T-cell (primary cell): ENCODE data around the gene USP17L13. TPM values are rescaled to one million over a fixed set of nuclear protein-coding genes. Genes with fewer than 3 reads are reported as not detected.
A peak's percentile ranks its signal among the peaks of the same experiment; 100 is the strongest.
"Not testable (repeated sequence)": the region's sequence is repeated elsewhere in the genome, so short reads cannot be mapped to it uniquely, and the experiment has no call there.

Source experiments
- ATAC-seq, 4 experiments: fragments of 200-7000 bp in 3 of 4; fragments of 150-1000 bp in 1 of 4; cut with Tn5 transposase; replicated peaks in 1 of 4; 1 replicate in 3 of 4; 2 replicates in 1 of 4; pipeline ENCODE4 v1.10.0; 2021; ENCODE audit warnings: moderate library complexity in 3 of 4, mild to moderate bottlenecking in 2 of 4, moderate number of reproducible peaks in 1 of 4
- CTCF ChIA-PET, 2 donors: fragments of 300-600 bp; sonication (Branson Sonifier 250); formaldehyde crosslinking; loops; one replicate each; lab custom pipeline; 2022; ENCODE audit warnings: antibody characterized with exemption in 2 of 2; lab: Charles Lee
- POLR2A ChIA-PET, 2 donors: fragments of 300-600 bp; sonication (Branson Sonifier 250); formaldehyde crosslinking; loops; one replicate each; lab custom pipeline; 2022; ENCODE audit warnings: antibody characterized with exemption in 2 of 2; lab: Charles Lee
- DNase-seq, 35 experiments: peaks; one replicate each; pipeline versions ENCODE4 v3.0.0 to v3.0.0-alpha.2; 2013 to 2023
- H3K27ac ChIP-seq: one replicate; pipeline ENCODE4 v1.5.1; 2013; ENCODE audit warnings: low read length
- H3K27me3 ChIP-seq, 2 experiments: replicated peaks in 1 of 2; 1 replicate in 1 of 2; 2 replicates in 1 of 2; pipeline versions ENCODE4 v1.6.1 to v1.7.0; 2013; ENCODE audit warnings: low read length in 1 of 2, mixed read lengths in 1 of 2; ENCODE audit not compliant: control insufficient read depth in 2 of 2, insufficient read depth in 2 of 2; ENCODE audit errors: extremely low read depth in 1 of 2
- H3K36me3 ChIP-seq, 2 donors: 1 replicate in 1 of 2; 2 replicates in 1 of 2; pipeline versions ENCODE4 v1.6.1 to v1.7.0; 2013; ENCODE audit warnings: low read length in 1 of 2; ENCODE audit not compliant: control insufficient read depth in 2 of 2, insufficient read depth in 1 of 2; ENCODE audit errors: extremely low read depth in 1 of 2
- H3K4me1 ChIP-seq, 2 experiments: 1 replicate in 1 of 2; 2 replicates in 1 of 2; pipeline versions ENCODE4 v1.6.1 to v1.7.0; 2013; ENCODE audit warnings: low read length in 2 of 2, mixed read lengths in 1 of 2; ENCODE audit not compliant: insufficient read depth in 2 of 2, control insufficient read depth in 1 of 2; ENCODE audit errors: extremely low read depth in 1 of 2
- H3K4me3 ChIP-seq, 2 donors: 1 replicate in 1 of 2; 2 replicates in 1 of 2; pipeline versions ENCODE4 v1.5.1 to v1.7.0; 2013; ENCODE audit warnings: mild to moderate bottlenecking in 2 of 2, low read length in 1 of 2, moderate library complexity in 1 of 2; ENCODE audit not compliant: control insufficient read depth in 1 of 2; ENCODE audit errors: extremely low read depth in 1 of 2
- H3K9me3 ChIP-seq: 2 replicates; pipeline ENCODE4 v1.7.0; 2013
- H3K27ac Mint-ChIP-seq, 2 donors: one replicate each; pipeline ENCODE4 v1.8.0; 2020 to 2021; ENCODE audit warnings: mild to moderate bottlenecking in 2 of 2, mixed read lengths in 2 of 2
- H3K27me3 Mint-ChIP-seq, 2 donors: one replicate each; pipeline ENCODE4 v1.8.0; 2021 to 2022; ENCODE audit warnings: mixed read lengths in 2 of 2
- H3K36me3 Mint-ChIP-seq: one replicate; pipeline ENCODE4 v1.8.0; 2021; ENCODE audit warnings: mixed read lengths
- H3K4me1 Mint-ChIP-seq, 3 donors: one replicate each; pipeline ENCODE4 v1.8.0; 2020 to 2022; ENCODE audit warnings: mixed read lengths in 3 of 3, mild to moderate bottlenecking in 1 of 3
- H3K4me3 Mint-ChIP-seq, 3 donors: one replicate each; pipeline ENCODE4 v1.8.0; 2020 to 2022; ENCODE audit warnings: mild to moderate bottlenecking in 3 of 3, mixed read lengths in 3 of 3, moderate library complexity in 3 of 3
- H3K9me3 Mint-ChIP-seq, 3 donors: one replicate each; pipeline ENCODE4 v1.8.0; 2020 to 2022; ENCODE audit warnings: mixed read lengths in 3 of 3
- WGBS: methylation state at CpG from one replicate; pipeline ENCODE4 v1.1.5; 2013; ENCODE audit warnings: missing lambda C conversion rate; ENCODE audit not compliant: insufficient coverage; 5-methylcytosine and 5-hydroxymethylcytosine counted together
- total RNA-seq, 35 experiments: library from RNA in 6 of 35; stranded (reverse) in 6 of 35; fragments of 120-200 nt in 1 of 35; gene quantifications; one replicate each; pipeline versions ENCODE4 v1.2.1 to v1.2.4 and lab custom pipeline; 2013 to 2026

USP17L13 gene, protein sequence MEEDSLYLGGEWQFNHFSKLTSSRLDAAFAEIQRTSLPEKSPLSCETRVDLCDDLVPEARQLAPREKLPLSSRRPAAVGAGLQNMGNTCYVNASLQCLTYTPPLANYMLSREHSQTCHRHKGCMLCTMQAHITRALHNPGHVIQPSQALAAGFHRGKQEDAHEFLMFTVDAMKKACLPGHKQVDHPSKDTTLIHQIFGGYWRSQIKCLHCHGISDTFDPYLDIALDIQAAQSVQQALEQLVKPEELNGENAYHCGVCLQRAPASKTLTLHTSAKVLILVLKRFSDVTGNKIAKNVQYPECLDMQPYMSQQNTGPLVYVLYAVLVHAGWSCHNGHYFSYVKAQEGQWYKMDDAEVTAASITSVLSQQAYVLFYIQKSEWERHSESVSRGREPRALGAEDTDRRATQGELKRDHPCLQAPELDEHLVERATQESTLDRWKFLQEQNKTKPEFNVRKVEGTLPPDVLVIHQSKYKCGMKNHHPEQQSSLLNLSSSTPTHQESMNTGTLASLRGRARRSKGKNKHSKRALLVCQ
- total RNA-seq, result not detected
- total RNA-seq (2013), result not detected
- 0 reads per million in 29 experiments for total RNA-seq (lab: John Stamatoyannopoulos, UW)

DNA sequence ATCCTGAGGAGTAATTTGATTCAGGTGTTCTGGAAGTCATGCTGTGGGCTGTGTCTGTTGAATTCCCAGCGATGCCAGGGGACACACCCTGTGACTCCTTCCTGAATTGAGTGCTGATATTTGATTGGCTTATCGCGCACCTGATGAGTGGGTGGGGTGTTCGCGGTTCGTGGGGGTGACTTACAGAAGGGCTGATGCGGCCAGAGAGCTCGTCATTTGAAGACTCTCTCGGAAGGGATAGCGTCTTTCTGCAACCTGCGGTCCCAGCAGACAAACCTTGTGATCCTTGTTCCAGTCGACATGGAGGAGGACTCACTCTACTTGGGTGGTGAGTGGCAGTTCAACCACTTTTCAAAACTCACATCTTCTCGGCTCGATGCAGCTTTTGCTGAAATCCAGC is at the start of gene USP17L13:
TSS of gene USP17L13 (plus strand) at position 301 of the 400 bp plus-strand sequence. CDS start at position 301, 0 bp downstream.
- CTCF ChIA-PET, H3K9me3 Mint-ChIP-seq, H3K27me3 Mint-ChIP-seq, H3K4me1 Mint-ChIP-seq, H3K27ac Mint-ChIP-seq, H3K4me3 Mint-ChIP-seq, H3K27ac ChIP-seq, H3K4me3 ChIP-seq, ATAC-seq, H3K9me3 ChIP-seq, H3K36me3 Mint-ChIP-seq, POLR2A ChIA-PET, H3K36me3 ChIP-seq, H3K27me3 ChIP-seq, DNase-seq, H3K4me1 ChIP-seq: not testable (repeated sequence)
- no CpG with 5 or more reads among the region's 14 CpGs for WGBS

DNA sequence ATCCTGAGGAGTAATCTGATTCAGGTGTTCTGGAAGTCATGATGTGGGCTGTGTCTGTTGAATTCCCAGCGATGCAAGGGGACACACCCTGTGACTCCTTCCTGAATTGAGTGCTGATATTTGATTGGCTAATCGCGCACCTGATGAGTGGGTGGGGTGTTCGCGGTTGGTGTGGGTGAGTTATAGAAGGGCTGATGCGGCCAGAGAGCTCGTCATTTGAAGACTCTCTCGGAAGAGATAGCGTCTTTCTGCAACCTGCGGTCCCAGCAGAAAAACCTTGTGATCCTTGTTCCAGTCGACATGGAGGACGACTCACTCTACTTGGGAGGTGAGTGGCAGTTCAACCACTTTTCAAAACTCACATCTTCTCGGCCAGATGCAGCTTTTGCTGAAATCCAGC is 14.3 kb upstream of the USP17L13 start, which contains the start of gene USP17L10:
TSS of gene USP17L10 (plus strand) at position 301 of the 400 bp plus-strand sequence. CDS start at position 301, 0 bp downstream.
- H3K27ac ChIP-seq, H3K36me3 ChIP-seq, H3K4me3 ChIP-seq, H3K27me3 ChIP-seq, H3K4me1 Mint-ChIP-seq, CTCF ChIA-PET, DNase-seq, H3K4me3 Mint-ChIP-seq, H3K4me1 ChIP-seq, H3K36me3 Mint-ChIP-seq, POLR2A ChIA-PET, ATAC-seq, H3K9me3 ChIP-seq, H3K27ac Mint-ChIP-seq, H3K27me3 Mint-ChIP-seq, H3K9me3 Mint-ChIP-seq: not testable (repeated sequence)
- WGBS, result no CpG with 5 or more reads among the region's 13 CpGs

DNA sequence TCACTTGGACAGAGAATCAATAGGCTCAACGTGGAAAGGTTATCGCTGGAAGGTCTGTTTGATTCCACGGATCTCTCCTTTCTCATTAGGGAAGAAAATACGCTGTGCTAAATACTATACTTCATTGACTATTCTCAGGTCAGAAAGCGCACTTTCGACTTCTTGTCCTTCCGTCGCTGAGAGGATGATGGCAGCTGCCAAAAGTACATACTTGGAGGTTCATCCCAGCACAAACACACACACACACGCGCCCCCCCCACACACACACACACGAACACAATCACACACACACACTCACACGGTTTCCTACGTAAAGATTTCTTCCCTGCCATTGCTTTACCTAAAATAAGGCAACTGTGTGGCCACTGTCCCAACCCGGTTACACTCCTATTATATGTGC is 10.0 kb upstream of the USP17L13 start:
- H3K27ac Mint-ChIP-seq, H3K4me1 ChIP-seq, H3K27me3 ChIP-seq, H3K9me3 Mint-ChIP-seq, POLR2A ChIA-PET, H3K36me3 ChIP-seq, ATAC-seq, H3K4me3 Mint-ChIP-seq, H3K27me3 Mint-ChIP-seq, CTCF ChIA-PET, H3K27ac ChIP-seq, H3K9me3 ChIP-seq, H3K4me1 Mint-ChIP-seq, H3K36me3 Mint-ChIP-seq, H3K4me3 ChIP-seq: not testable (repeated sequence)
- DNase-seq, result peak in 3 of 35 experiments; percentile 0 to 16 (median 0)
- 95% methylated on average over 5 of the region's 14 CpGs for WGBS

DNA sequence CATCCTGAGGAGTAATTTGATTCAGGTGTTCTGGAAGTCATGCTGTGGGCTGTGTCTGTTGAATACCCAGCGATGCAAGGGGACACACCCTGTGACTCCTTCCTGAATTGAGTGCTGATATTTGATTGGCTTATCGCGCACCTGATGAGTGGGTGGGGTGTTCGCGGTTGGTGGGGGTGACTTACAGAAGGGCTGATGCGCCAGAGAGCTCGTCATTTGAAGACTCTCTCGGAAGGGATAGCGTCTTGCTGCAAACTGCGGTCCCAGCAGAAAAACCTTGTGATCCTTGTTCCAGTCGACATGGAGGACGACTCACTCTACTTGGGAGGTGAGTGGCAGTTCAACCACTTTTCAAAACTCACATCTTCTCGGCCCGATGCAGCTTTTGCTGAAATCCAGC is 9.6 kb upstream of the USP17L13 start, which contains the start of gene USP17L11:
TSS of gene USP17L11 (plus strand) at position 301 of the 400 bp plus-strand sequence. CDS start at position 301, 0 bp downstream.
- H3K27me3 Mint-ChIP-seq, H3K4me1 Mint-ChIP-seq, H3K4me3 Mint-ChIP-seq, H3K9me3 ChIP-seq, H3K27ac ChIP-seq, H3K4me3 ChIP-seq, H3K9me3 Mint-ChIP-seq, ATAC-seq, DNase-seq, CTCF ChIA-PET, H3K36me3 ChIP-seq, H3K4me1 ChIP-seq, H3K27ac Mint-ChIP-seq, H3K27me3 ChIP-seq, POLR2A ChIA-PET, H3K36me3 Mint-ChIP-seq: not testable (repeated sequence)
- whole genome bisulfite sequencing, result 100% methylated on average over 1 of the region's 14 CpGs

DNA sequence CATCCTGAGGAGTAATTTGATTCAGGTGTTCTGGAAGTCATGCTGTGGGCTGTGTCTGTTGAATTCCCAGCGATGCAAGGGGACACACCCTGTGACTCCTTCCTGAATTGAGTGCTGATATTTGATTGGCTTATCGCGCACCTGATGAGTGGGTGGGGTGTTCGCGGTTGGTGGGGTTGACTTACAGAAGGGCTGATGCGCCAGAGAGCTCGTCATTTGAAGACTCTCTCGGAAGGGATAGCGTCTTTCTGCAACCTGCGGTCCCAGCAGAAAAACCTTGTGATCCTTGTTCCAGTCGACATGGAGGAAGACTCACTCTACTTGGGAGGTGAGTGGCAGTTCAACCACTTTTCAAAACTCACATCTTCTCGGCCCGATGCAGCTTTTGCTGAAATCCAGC is 4.8 kb upstream of the USP17L13 start, which contains the start of gene USP17L12:
TSS of gene USP17L12 (plus strand) at position 301 of the 400 bp plus-strand sequence. CDS start at position 301, 0 bp downstream.
- H3K9me3 Mint-ChIP-seq, H3K27ac Mint-ChIP-seq, H3K27ac ChIP-seq, CTCF ChIA-PET, H3K27me3 ChIP-seq, H3K4me3 Mint-ChIP-seq, H3K4me1 ChIP-seq, ATAC-seq, H3K36me3 Mint-ChIP-seq, H3K27me3 Mint-ChIP-seq, H3K36me3 ChIP-seq, H3K4me1 Mint-ChIP-seq, DNase-seq, POLR2A ChIA-PET, H3K9me3 ChIP-seq, H3K4me3 ChIP-seq: not testable (repeated sequence)
- WGBS, result no CpG with 5 or more reads among the region's 13 CpGs

DNA sequence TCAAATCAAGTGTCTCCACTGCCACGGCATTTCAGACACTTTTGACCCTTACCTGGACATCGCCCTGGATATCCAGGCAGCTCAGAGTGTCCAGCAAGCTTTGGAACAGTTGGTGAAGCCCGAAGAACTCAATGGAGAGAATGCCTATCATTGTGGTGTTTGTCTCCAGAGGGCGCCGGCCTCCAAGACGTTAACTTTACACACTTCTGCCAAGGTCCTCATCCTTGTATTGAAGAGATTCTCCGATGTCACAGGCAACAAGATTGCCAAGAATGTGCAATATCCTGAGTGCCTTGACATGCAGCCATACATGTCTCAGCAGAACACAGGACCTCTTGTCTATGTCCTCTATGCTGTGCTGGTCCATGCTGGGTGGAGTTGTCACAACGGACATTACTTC is 5.6 kb downstream of the USP17L13 start:
- H3K36me3 Mint-ChIP-seq, CTCF ChIA-PET, H3K4me3 ChIP-seq, H3K27me3 ChIP-seq, H3K36me3 ChIP-seq, H3K9me3 Mint-ChIP-seq, POLR2A ChIA-PET, H3K27ac ChIP-seq, H3K27ac Mint-ChIP-seq, H3K9me3 ChIP-seq, H3K4me1 Mint-ChIP-seq, H3K4me3 Mint-ChIP-seq, ATAC-seq, H3K27me3 Mint-ChIP-seq, H3K4me1 ChIP-seq: not testable (repeated sequence)
- WGBS, result 94% methylated on average over 3 of the region's 8 CpGs
- DNase-seq, result peak in 2 of 35 experiments; percentile 8 to 10
